Kidney glomerular epithelial cell (primary cell): Measurements from ENCODE around the gene TMEM150A.
"Not testable (repeated sequence)": the region's sequence is repeated elsewhere in the genome, so short reads cannot be mapped to it uniquely, and the experiment has no call there.

Source experiments
- DNase-seq: peaks from one replicate; lab custom pipeline; 2025; lab: John Stamatoyannopoulos, UW

Gene TMEM150A

DNA sequence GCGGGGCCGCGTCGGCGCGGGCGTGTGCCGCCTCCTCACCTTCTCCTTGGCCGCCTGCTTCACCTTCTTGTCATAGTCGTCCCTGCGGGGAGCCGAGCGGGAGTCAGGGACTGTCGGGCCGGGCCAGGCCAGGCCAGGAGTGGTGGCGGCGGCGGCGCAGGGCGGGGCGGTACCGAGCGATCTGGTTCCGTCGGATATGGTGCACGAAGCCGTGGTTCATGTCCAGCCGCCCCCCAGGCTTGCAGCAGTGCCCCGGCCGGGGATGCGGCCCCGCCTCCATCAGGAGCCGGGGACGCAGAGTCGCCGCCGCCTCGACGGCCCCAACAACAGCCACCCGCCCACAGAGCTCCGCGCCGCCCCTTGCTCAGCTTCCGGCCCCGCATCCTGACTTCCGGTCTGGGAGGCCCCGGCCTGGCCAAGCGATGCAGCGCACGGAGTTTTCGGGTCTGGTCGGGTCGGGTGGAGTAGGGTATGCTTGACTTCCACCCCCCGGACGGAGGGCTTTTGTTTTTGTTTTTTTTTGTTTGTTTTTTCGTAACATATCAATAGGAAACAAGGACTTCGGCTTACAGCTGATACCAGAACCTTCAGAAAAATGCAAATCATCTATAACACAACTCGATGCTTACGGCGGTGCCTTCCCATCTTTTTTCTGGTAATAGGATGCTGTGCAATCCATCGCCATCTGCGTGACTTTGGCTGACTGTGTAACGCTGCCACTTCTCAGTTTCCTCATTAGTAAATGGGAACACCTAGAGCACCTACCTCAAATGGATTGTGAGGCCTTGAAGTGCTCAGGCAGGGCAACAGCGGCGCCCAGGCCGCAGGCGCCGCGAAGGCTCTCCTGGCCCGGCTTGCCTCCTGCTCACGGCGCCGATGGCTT, 9.4 kb upstream of the TMEM150A start, which contains the start of gene C2orf68:
C2orf68 (minus strand) TSS at position 362 of the 883 bp plus-strand sequence; CDS start at position 280, 82 bp downstream.
- peak; percentile 47 for DNase-seq

DNA sequence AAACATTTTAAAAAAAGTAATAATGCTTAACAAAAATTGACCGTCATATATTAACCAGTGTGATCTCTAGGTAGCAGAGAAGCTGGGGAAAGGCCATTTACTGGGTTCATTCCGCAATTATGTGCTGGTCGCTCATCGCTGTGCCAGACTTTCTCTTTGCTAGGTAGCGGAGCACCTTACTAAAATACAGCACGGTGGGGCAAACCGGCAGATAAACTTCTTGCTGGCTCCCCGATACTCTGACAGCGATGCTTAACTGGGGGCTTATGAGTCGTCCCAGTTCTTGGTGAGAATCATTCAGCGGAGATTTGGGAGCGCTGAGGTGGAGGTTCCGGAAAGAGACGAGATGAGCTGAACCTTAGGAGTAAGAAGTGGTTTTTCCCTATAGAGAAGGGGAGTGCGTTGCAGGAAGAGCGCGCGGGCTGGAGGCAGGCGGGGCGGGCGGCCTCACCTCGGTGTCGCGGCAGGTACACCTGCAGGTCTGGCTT, 8.8 kb upstream of the TMEM150A start:
- no peak for DNase-seq

DNA sequence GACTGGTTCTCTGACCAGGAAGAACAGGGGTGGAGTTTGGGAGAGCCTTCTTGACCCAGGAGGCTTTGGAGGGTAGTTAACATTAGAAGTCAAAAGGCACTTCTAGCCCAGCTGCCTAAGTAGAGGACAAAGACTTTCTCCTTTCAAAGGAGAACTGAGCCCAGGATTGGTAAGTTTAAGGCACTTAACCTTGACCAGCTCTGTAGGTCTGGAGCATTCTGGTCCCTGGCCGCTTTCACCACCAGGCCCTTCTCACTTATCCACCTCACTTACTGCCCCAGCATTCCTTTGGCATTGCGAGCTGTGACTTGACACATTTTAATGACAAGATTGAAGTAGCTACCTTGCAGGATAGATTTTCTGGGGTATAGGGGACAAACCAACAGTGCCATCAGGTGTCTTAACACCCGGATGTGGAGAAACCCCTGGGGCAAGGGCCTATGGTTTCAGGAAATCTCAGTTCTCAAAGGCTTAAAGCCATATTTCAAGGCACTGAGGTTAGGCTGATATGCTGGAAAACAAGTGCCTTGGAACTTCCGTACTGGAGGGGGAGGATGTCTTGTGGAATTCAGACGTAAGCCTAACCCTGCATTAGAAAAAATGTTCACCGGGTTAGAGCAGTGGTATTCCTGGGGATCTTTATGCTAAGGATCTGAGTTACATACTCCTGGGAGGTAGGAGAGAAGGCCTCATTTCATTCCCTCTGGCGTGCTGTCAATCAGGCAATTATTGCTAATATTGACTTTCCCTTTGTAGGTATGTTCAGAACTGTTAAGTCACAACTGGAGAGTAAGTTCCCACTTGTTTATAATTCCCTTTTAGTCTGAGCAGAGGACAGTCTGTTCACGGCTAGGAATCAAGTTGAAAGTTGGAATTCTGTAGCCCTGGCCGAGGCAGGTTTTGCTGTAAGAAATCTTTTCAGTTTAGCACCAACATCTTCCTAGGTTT, 5.0 kb upstream of the TMEM150A start:
- DNase-seq: no peak

DNA sequence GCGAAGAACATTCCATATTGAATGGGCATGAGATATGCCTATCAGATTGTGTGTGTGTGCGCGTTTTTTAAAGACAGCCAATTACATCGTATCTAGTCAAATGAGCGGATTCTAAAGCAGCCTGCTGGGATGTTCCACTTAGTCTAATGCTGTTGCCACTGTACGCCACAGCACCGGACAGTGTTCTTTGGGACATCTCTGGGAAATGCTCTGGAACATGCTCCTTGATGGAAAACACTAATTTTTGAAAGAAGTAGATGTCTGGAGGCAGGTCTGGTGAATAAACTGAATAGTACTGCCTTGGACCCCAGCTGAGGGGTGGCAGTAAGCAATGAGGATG, 3.6 kb upstream of the TMEM150A start:
- DNase-seq: no peak

DNA sequence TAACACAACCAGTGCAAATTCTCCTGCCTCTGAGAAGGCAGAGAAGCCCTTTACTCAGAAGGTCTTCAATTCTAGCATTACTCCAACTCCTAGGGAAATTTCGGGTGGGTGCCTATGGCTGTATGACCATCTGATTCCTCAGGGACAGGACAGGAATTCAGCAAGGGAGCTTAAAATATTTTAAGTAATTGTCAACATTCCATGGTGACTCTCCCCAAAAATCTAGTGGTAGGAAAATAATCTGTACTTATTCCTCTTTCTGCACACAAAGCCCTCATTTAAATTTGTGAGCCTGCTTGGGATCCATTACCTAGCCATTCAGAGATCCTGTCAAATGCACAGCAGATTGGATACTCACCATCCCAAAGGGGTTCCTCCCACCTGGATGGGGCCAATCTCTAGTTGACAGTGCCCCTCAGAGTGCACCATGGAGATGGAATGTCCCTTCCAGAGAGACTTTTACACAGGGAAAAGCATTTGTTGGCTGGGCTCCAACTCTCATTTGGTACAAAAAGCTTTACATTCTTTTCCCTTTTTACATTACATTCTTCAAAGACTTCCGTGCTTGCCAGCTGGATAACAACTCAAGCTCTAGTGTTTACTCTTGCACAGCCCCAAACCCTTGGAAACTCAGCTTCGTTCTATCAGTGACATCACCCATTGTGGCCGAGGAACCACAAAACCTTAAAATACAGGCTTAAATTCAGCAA, 3.1 kb upstream of the TMEM150A start:
- no peak for DNase-seq

DNA sequence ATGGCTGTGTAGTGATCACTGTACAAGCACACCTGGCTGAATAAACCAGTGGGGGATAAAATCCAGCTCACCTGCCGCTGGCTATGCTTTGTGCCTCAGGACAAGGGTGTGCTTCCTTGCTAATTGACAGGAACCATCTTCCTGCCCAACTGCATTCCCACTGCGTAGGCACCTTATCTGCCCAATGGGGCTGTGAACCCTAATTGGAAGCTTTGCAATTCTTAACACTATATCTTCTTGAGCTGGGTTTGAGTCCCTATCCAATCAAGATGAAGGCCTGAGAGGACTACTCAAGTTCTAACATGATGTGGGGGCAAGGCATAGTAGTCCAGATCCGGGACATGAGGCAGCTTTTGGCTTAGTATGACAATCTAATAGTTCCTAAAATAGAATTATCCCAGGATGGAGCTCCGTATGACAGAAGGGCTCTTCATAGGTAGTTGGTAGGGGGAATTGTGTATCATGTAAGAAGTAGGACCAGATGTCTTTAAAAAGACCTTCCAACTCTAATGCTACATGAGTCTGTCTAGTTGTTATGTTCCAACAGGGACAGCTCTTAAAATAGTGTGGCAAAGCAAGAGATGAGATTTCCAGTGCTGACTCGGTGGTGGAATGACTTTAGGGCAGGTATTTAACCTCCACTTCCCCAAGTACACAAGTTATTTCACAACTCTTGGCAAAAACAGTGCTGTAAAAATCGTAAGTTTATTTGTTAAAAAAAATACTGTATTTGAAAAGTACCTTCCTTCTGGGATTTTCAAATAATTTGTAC, 2.3 kb upstream of the TMEM150A start:
- DNase-seq: no peak

DNA sequence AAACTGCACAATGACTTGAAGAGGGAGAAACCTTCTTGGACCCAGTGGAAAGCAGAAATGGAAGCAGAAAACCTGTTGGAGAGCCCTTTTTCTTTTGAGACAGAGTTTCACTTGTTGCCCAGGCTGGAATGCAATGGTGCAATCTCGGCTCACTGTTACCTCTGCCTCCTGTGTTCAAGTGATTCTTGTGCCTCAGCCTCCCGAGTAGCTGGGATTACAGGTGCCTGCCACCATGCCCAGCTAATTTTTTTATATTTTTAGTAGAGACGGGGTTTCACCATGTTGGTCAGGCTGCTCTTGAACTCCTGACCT, 1.6 kb upstream of the TMEM150A start:
- not testable (repeated sequence) for DNase-seq

DNA sequence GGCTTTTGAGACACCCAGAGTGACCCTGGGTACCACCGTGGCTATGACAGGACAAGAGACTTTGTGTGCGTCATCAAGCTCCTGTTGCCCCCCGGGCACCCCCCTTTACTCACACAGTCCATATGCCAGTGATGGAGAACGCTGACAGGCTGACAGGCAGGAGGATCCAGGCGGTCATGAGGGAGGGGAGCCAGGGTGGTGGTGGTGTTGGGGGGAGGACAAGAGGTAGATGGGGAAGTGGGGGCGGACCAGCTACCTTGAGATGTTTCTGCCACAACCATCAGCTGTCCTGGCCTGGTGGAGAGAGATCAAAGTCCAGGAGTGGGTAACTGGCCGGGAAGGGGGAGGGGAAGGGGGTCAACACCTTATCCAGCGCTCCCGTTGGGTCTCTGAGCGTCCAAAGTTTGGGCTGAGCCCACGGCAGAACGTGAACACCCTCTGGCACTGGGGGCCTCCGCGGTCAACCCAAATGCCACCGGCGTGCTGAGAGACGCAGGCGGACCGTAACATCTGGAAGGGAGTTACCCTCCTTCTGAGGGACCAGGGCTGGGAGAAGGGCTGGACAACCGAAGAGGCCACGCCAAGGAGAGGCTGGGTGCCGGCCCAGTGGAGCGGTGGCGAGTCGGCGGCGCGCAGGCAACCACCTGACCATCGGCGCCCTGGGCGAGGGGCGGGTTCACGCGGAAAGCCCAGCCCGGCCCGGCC, 575 bp downstream of the TMEM150A start:
- DNase-seq: no peak

DNA sequence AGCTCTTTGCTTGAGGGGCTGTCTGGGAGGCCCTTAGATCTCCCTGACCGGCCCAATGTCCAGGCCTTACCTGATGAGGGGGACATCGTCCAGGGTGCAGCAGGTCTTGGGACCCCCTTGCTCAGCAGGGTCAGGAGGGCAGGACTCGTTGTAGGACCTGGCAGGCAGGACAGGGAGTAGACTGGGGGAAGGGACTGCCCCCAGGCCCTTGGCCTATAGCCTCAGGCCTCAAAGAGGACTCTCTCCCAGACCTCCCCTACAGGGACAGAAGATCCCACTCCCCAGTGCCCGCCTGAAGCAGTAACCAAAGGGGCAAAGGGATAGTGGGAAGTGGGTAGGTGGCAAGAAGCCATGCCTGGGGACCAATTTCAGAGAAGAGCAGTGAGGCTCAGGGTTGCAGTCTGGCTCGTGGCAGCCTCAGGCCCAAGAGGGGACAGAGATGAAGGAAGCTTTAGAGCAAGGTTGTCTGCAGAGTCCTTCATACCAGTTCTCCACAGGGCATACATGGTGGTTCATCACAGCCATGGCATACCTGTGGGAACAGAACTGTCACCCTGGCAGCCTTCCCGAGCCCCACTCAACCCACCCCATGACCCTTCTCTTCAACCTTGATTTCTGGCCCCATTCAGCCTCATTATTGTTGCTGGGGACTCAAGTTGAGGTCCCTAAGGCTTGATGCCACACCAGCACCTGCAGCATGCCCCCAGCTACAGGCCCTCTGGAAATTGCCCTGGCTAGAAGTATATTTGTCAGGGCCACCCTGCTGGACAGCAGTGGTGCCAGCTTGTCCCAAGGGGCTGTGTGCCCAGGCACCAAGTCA, 1.3 kb downstream of the TMEM150A start:
- DNase-seq: no peak

DNA sequence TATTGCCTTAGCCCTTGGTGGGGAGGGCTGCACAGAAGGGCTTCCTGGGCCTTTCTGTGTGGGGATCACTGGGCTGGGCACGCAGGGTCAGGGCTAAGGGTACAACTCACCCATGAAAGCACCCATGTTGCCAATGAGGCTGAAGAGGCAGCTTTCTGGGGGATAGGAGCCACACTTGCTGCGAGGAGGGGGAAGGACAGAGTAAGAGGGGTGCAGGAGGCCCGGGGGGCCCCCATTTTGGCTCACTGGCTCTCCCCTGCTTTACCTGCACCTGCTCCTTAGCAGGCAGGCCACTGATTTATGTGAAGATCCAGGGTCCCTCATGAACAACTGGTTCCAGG, 2.3 kb downstream of the TMEM150A start:
- DNase-seq: no peak

DNA sequence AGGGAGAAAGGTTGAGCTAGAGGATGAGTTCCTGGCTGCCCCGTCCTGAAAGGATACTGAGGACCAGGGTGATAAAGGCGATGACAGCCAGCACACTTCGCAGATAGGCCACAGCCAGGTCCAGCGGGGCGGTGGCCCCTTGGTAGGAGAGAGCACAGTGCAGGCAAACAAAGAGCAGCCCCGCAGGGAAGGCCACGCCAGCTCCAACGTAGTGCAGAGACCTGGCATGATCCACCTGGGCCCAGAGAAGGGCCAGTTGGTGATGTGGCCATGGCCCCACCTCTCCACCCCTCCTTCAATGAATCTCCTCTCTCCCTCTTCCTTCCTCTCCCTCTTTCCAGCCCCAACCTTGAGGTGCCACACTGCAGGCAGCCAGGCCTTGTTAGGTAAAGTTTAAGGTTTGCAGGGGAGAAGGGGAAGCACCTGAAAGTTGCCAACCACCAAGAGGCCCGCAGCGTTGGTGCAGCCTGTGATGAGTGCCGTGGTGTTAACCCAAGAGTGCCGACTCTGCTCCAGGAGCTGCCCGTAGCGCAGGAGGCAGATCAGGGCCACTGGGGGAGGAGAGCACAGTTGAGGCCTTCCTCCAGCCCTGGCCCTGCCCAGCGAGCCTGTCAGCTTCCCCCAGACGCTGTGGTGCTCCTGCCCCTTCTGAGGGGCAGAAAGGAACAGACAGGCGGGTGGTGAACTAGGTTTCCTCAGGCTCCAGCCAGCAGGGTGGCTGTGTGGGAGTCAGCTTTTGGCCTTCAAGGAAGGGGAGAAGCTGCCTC, 2.8 kb downstream of the TMEM150A start:
- DNase-seq: no peak

DNA sequence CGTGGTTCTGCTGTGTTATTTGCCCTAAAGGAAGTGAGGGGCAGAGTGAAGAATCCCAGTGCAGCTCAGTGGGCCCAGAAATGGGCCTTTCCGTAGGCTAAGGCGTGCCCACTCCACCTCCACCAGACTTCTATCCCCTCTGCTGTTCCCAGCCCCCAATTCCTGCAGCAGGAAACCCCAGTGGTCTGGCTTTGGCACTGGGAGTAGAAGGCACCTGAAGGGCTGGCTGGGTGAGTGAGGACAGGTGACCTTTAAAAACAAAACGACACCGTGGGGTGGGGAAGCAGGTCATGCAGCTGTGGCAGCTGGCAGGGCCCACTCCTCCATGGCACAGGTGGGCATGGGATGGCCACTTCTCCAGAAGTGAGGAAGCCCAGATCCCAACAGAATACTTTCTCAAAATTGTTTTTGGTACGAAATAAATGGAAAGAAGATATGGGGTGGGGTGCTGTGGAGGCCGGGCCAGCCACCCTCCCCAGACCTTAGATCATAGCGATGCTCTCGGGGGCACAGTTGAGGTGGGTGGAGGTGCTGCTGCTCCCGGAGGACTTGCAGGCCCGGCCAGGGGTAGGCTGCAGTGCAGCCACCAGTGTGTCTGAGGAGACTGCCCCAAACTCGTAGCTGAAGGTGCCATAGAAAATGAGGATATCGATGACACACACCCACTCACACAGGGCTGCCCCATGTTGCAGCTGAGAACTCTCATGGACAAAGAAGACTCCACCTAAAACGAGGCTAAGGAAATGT, 3.7 kb downstream of the TMEM150A start:
- no peak for DNase-seq

DNA sequence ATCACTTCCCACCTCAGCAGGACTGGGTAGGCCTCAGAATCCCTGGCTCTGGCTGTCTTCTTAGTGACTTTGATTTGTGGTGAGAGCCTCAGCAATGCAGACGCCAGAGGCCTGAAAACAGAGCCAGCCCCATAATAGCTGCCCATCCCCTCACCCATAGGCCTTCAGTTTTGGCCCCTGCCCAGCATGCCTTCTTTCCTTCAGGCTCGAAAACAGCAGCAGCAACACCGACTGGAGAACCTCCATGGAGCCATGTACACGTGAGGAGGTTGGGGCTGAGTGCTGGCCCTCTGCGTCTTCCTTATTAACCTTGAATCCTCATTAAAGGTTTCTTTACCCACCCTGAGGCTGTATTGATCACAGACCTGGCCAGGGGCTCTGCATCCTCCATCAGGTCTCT, 5.3 kb downstream of the TMEM150A start:
- DNase-seq: no peak

DNA sequence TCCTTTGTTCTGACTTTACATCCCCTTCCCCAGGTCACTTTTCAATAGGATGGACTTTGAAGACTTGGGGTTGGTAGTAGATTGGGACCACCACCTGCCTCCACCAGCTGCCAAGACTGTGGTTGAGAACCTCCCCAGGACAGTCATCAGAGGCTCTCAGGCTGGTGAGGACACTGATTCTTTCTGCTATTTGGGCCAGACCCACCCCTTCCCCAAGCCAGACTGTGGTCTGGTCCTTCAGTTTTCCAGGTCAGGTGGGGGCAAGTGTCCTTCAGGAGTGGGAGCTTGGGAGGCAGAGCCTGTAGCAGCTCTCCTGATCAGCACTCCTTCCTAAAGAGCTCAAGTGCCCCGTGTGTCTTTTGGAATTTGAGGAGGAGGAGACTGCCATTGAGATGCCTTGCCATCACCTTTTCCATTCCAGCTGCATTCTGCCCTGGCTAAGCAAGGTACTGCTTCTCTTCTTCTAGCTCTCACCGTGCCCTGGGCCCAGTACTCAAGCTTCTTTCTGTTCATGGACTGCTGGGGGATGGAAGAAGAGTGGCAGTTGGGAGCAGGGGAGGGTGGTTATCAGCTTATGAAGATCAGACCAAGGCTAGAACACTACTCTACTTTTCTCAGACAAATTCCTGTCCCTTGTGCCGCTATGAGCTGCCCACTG, 5.9 kb downstream of the TMEM150A start:
- no peak for DNase-seq

DNA sequence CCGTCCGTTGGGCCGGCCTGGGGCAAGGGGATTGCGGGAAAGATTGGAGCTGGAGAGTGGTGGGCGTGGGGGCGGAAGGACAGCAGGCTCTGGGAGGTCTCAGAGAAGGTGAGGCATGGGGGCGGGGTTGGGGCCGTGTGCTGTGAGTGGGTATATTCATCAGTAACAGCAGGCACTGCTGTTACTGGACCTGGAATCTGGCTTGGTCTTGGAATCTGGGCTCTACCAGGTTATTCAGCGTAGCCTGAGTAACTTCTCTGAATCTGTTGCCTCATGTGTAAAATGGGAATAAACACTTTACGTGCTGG, 6.5 kb downstream of the TMEM150A start:
- DNase-seq: no peak

DNA sequence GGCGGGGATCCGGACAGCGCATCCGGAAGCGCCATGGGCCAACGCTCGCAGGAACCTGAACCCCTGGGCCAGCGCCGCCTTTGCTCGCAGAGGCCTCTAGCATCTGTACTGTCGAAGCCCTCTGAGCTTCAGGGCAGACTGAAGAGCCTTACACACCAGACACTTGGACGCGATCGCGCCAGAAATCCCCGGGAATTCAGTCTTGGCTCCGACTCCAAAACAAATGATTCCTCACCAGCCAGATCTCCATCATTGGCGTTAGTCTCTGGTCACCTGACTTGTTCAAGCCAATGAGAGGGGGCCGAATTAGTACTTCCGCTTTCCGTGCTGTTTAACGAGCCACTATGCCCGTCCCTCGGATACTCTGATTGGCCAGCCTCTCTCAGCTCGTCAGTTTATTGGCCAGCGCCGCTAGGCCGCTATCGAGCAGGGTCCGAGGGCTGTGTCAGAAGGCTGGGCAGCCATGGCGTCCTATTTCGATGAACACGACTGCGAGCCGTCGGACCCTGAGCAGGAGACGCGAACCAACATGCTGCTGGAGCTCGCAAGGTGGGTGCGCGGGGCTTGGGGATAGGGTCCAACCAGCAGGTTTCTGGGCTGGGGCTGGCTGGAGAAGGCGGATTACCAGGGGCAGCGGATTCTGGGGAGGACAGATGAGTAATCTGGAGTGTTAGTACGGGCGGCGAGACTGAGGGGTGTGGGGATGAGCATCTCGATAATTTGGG, 7.0 kb downstream of the TMEM150A start, which contains the start of gene RNF181:
RNF181 (plus strand) TSS at position 445 of the 725 bp plus-strand sequence; CDS start at position 464, 19 bp downstream.
- peak; percentile 98 for DNase-seq

DNA sequence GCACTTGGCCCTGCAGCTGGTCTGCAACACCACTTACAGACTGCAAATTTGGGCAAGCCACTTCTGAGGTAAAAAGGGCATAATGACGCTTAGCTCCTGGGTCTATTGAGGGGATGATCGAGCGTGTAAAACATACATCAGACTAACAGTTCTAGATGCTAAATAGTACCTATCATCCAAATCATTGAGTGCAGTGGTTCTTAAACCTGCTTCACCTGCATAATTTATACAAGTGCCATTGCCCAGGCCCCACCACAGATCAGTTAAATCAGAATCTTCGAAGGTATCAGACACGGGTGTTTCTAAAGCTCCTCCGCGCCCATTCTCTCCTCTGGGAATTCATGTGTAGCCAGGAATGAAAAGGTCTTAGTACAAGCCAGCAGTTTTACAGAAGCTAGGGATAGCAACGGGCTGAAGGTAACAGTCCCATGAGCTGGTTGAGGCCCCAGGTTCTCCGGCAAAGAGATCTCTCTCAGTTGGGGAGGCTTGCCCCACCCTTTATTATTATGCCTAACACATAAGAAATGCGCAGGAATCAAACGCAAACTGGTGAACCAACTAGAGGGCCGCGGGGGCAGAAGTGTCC, 7.7 kb downstream of the TMEM150A start:
- DNase-seq: no peak
